BE2C (cell line): ENCODE data around the gene EDIL3.

Experiments
- DNase-seq: peaks from one replicate; pipeline ENCODE4 v3.0.0-alpha.2; 2020
- H3K27me3 ChIP-seq: fragments of 250-450 bp; sonication (Bioruptor Pico); 2 replicates; pipeline ENCODE4 v1.5.1; 2020; ENCODE audit warnings: mild to moderate bottlenecking
- H3K36me3 ChIP-seq: fragments of 250-450 bp; sonication (Bioruptor Pico); 2 replicates; pipeline ENCODE4 v1.5.1; 2020; ENCODE audit warnings: mild to moderate bottlenecking
- H3K4me1 ChIP-seq: fragments of 250-450 bp; sonication (Bioruptor Pico); 2 replicates; pipeline ENCODE4 v1.5.1; 2020
- H3K4me3 ChIP-seq: 2 replicates; pipeline ENCODE4 v1.5.1; 2011; ENCODE audit warnings: low read depth, low read length
- H3K9me3 ChIP-seq: fragments of 250-450 bp; sonication (Bioruptor Pico); 2 replicates; pipeline ENCODE4 v1.5.1; 2020
- TF ChIP-seq, protein P1 (sequence below): IDR thresholded peaks from 2 replicates; pipeline ENCODE4 v1.5.1; 2012; ENCODE audit warnings: mild to moderate bottlenecking, low read depth, low read length

Gene EDIL3

DNA sequence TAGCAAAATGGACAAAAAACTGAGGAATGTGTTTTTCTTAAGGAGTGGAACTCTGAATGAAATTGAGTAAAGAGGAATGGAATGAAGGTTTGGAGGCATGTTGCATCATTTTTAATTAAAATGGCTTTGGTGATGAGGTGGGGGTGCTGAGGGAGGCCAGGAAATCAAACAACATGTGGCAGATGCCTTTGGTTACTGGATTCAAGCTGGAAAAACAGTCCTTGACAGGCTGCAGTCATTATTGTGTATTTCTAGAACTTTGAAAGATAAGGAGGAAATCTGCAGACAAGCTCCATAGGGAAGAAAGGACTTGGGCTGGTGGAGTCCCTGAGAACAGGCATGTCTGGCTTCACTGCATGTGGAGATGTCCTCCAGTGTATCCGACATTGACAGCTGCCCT lies 460.5 kb downstream of the EDIL3 start:
- DNase-seq: no peak
- H3K4me3 ChIP-seq: no peak overlapping the region
- H3K36me3 ChIP-seq: no peaks in the 10 kb centered on the region
- peaks cover 27% of the 10 kb centered on the region for H3K4me1 ChIP-seq
- no peaks in the 10 kb centered on the region for H3K9me3 ChIP-seq
- TF ChIP-seq, protein P1, sequence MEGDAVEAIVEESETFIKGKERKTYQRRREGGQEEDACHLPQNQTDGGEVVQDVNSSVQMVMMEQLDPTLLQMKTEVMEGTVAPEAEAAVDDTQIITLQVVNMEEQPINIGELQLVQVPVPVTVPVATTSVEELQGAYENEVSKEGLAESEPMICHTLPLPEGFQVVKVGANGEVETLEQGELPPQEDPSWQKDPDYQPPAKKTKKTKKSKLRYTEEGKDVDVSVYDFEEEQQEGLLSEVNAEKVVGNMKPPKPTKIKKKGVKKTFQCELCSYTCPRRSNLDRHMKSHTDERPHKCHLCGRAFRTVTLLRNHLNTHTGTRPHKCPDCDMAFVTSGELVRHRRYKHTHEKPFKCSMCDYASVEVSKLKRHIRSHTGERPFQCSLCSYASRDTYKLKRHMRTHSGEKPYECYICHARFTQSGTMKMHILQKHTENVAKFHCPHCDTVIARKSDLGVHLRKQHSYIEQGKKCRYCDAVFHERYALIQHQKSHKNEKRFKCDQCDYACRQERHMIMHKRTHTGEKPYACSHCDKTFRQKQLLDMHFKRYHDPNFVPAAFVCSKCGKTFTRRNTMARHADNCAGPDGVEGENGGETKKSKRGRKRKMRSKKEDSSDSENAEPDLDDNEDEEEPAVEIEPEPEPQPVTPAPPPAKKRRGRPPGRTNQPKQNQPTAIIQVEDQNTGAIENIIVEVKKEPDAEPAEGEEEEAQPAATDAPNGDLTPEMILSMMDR: no peak
- H3K27me3 ChIP-seq: no peaks in the 10 kb centered on the region

DNA sequence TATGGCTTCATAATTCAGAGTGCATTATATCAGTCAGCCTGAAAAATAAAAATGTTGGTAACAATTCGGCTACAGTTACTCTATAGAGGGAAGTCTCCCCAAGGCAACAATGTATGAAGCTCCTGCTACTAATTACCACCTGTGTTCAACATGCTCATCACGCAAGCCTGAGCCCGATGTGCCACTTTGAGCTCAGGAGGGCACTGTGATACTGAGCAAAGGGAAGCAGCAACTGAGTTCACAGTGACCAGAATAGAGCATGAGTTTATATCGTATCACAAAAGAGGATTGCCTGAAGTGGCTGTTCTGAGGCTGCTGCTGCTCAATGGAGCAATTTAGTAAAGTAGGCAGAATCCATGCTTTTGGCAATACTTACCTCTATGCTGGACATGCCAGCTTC lies 462.0 kb downstream of the EDIL3 start:
- H3K9me3 ChIP-seq: no peaks in the 10 kb centered on the region
- no peak overlapping the region for H3K4me3 ChIP-seq
- TF ChIP-seq, protein P1: no peak; the same call in 1 of the 2 replicates
- no peak for DNase-seq
- H3K4me1 ChIP-seq: peaks cover 31% of the 10 kb centered on the region
- no peaks in the 10 kb centered on the region for H3K27me3 ChIP-seq
- no peaks in the 10 kb centered on the region for H3K36me3 ChIP-seq

DNA sequence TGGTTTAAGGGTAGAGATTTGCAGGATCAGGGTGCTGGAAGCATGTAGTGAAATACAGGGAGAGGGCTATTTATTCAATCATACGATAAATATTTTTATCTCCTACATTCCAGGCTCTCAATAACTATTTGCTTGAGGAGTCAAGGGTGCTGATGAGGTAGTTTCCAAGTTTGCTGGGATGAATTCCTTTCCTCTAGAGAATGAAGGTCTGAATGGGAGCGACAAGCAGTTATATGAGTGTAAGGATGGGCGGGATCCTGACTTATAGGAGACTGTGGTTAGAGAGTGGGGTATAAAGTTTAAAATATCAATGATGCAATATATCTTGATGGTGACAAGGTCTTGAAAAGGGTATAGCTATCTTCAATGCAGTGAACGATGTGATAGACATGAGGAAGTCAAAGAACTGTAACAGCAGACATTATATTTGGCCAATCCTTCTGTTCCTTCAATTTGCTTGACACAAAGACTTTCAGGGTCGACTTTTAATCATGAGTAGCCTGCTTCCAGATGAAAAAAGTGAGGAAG lies 462.9 kb downstream of the EDIL3 start:
- TF ChIP-seq, protein P1: no peak
- no peaks in the 10 kb centered on the region for H3K36me3 ChIP-seq
- H3K4me3 ChIP-seq: no peak overlapping the region
- no peak for DNase-seq
- H3K4me1 ChIP-seq: peaks cover 27% of the 10 kb centered on the region
- no peaks in the 10 kb centered on the region for H3K27me3 ChIP-seq
- H3K9me3 ChIP-seq: no peaks in the 10 kb centered on the region

DNA sequence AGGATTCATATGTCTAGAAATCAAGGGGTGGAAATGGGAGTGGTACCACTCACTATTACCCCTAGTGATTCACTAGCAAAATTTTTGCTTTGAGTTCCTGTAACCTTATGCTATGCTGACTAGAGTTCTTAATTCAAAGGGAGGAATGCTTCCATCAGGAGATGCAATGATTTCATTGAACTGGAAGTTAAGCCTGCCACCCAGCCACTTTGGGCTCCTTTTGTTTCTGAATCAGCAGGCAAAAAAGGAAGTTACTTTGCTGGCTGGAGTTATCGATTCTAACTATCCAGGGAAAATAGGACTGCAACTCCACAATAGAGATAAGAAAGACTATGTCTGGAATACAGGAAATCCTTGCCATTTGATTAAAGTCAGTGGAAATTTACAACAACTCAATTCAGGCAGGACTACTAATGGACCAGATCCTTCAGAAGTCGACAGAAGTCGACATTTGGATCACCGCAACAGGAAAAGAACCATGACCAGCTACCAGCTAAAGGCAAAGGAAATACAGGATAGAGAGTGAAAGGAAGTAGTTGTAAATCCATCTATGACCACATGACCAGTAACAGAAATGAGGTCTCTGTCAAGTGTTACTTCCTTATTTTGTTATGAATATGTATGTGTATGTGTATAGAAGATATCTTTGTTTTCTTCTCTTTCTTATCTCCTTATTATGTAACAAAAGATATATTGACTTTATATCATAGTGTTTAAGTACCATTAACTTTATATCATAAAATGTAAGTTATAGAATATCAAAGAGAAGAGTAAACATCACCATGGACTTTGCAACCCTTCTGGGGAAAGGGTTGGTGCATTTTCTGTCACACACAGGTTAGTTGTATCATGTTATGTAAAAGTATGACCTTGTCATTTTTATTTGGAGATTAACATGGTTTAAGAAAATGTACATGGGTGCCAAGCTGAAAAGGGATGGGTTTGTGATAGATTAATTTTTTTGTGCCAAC lies 465.3 kb downstream of the EDIL3 start:
- TF ChIP-seq, protein P1: no peak
- no peaks in the 10 kb centered on the region for H3K36me3 ChIP-seq
- DNase-seq: peak; percentile 51
- no peaks in the 10 kb centered on the region for H3K9me3 ChIP-seq
- no peaks in the 10 kb centered on the region for H3K27me3 ChIP-seq
- H3K4me1 ChIP-seq: peaks cover 27% of the 10 kb centered on the region
- no peak overlapping the region for H3K4me3 ChIP-seq

DNA sequence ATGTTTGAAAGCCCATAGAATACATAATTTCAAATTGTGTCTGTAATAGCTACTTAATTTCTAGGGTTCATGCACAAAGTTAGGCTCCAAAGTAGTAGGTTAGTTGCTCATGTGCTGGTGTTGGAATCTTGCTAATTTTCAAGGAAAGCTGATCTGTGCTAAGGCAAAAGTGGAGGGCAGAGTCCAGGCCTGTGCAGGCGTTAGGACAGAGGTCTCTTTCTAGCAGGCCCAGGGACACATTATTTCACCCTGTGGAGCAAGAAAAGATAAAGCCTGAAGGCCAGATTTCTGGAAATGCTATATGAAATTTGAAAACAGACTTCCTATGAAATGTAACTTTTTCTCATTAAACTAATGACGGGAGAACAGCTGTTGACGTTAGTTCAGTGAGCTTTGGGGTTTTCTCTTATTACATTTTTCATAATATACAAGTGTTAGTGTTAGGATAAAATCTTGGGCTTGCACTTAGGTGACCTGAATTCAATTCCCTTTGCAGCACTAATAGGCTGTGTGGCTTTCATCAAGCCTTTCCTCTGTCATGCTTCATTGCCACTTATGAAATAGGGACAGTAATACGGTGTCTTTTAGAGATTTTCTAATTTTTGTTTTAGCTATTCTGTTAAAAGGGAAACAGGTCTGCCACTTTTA lies 467.3 kb downstream of the EDIL3 start:
- Histone ChIP-seq H3K36me3 (no peaks in the 10 kb centered on the region), H3K27me3 (no peaks in the 10 kb centered on the region), H3K9me3 (no peaks in the 10 kb centered on the region), H3K4me3 (no peak overlapping the region), H3K4me1 (peaks cover 27% of the 10 kb centered on the region)
- TF ChIP-seq, protein P1: no peak
- DNase-seq: peak; percentile 59
